Uterus (tissue), 4 donors: ENCODE results near the gene LRRC56. TPM values are rescaled to one million over a fixed set of nuclear protein-coding genes. Genes with fewer than 3 reads are reported as not detected.

Experiments used
- DNase-seq, 2 donors: peaks; one replicate each; pipeline ENCODE4 v3.0.0-alpha.2; 2019 to 2020
- H3K27ac ChIP-seq, 2 donors: fragments of 200-600 bp; sonication (generic); 1 replicate in 1 of 2; 2 replicates in 1 of 2; pipeline ENCODE4 v1.5.1; 2016 to 2018
- H3K27me3 ChIP-seq, 2 donors: fragments of 200-600 bp; sonication (generic); one replicate each; pipeline ENCODE4 v1.5.1; 2018 to 2019; ENCODE audit warnings: control low read depth in 1 of 2
- H3K36me3 ChIP-seq, 2 donors: fragments of 200-600 bp; sonication (generic); one replicate each; pipeline ENCODE4 v1.5.1; 2019; ENCODE audit warnings: control low read depth in 1 of 2
- H3K4me1 ChIP-seq, 2 donors: fragments of 200-600 bp; sonication (generic); one replicate each; pipeline ENCODE4 v1.5.1; 2018 to 2019; ENCODE audit warnings: control low read depth in 1 of 2
- H3K4me3 ChIP-seq, 2 donors: fragments of 200-600 bp; sonication (generic); 1 replicate in 1 of 2; 2 replicates in 1 of 2; pipeline ENCODE4 v1.5.1; 2018 to 2019; ENCODE audit warnings: mild to moderate bottlenecking in 1 of 2
- H3K9me3 ChIP-seq, 2 donors: fragments of 200-600 bp; sonication (generic); one replicate each; pipeline ENCODE4 v1.5.1; 2019; ENCODE audit warnings: control low read depth in 1 of 2
- CTCF ChIP-seq, 4 experiments: fragments of 200-600 bp in 2 of 4; fragments of 450-650 bp in 2 of 4; sonication (generic) in 2 of 4; IDR thresholded peaks; one replicate each; pipeline ENCODE4 v1.5.1; 2016 to 2019; ENCODE audit warnings: antibody characterized with exemption in 4 of 4, mild to moderate bottlenecking in 2 of 4, moderate library complexity in 1 of 4
- POLR2A ChIP-seq, 2 donors: fragments of 450-650 bp; IDR thresholded peaks; one replicate each; pipeline ENCODE4 v1.6.1; 2016; ENCODE audit warnings: antibody characterized with exemption in 2 of 2, mild to moderate bottlenecking in 1 of 2, moderate library complexity in 1 of 2
- intact Hi-C: fragments of 100-400 bp; cut with DNase I; formaldehyde crosslinking; loops from one replicate; pipeline ENCODE4 v1.15.1; 2023; ENCODE audit warnings: low total_unique reads
- total RNA-seq, 4 donors: library from RNA; depleted of rRNA in 3 of 4; stranded (reverse); fragments of >200 nt in 3 of 4; gene quantifications; one replicate each; pipeline versions ENCODE4 v1.1.0 to v1.2.4, GENCODE V29; 2014 to 2023
- donor health status: DM: yes; HTN: yes; CAD: no.

The LRRC56 gene
- total RNA-seq, 4 donors from 2014 or later = 1.7 to 1.9 TPM; not detected in 2

GRCh38 chr11:551131-551530 is 13.8 kb downstream of the LRRC56 start:
- Histone ChIP-seq H3K27me3 (peaks cover 27 to 29% of the 10 kb centered on the region in 2 donors), H3K36me3 (no peaks in the 10 kb centered on the region), H3K4me1 (peaks cover 0 to 16% of the 10 kb centered on the region in 2 donors), H3K9me3 (no peaks in the 10 kb centered on the region), H3K4me3 (no peak overlapping the region), H3K27ac (no peak overlapping the region)
- intact Hi-C loops = no loop called here
- TF ChIP-seq CTCF (IDR thresholded peaks at IDR 0.05) = no peak
- TF ChIP-seq POLR2A (IDR thresholded peaks at IDR 0.05) = no peak
- DNase-seq = no peak

GRCh38 chr11:551596-551995 is 14.3 kb downstream of the LRRC56 start:
- Histone ChIP-seq H3K4me1 (peaks cover 0 to 16% of the 10 kb centered on the region in 2 donors), H3K27ac (no peak overlapping the region), H3K9me3 (no peaks in the 10 kb centered on the region), H3K27me3 (peaks cover 27 to 29% of the 10 kb centered on the region in 2 donors), H3K4me3 (no peak overlapping the region), H3K36me3 (no peaks in the 10 kb centered on the region)
- no peak for DNase-seq
- intact Hi-C loops = no loop called here
- TF ChIP-seq POLR2A (IDR thresholded peaks at IDR 0.05) (no peak), CTCF (IDR thresholded peaks at IDR 0.05) (no peak)

- DNase-seq = no peak
- Histone ChIP-seq H3K9me3 (no peaks in the 10 kb centered on the region), H3K4me3 (no peak overlapping the region), H3K27me3 (peaks cover 27 to 29% of the 10 kb centered on the region in 2 donors), H3K4me1 (peaks cover 0 to 16% of the 10 kb centered on the region in 2 donors), H3K36me3 (no peaks in the 10 kb centered on the region), H3K27ac (no peak overlapping the region)
- intact Hi-C loops = no loop called here
- TF ChIP-seq POLR2A (IDR thresholded peaks at IDR 0.05) (no peak), CTCF (IDR thresholded peaks at IDR 0.05) (no peak)
Measured at GRCh38 chr11:553083-553987, 16.0 kb downstream of the LRRC56 start.

- Histone ChIP-seq H3K27me3 (peaks cover 27 to 29% of the 10 kb centered on the region in 2 donors), H3K36me3 (no peaks in the 10 kb centered on the region), H3K9me3 (no peaks in the 10 kb centered on the region), H3K4me1 (peaks cover 0 to 16% of the 10 kb centered on the region in 2 donors), H3K4me3 (no peak overlapping the region), H3K27ac (no peak overlapping the region)
- TF ChIP-seq CTCF (IDR thresholded peaks at IDR 0.05) (no peak), POLR2A (IDR thresholded peaks at IDR 0.05) (no peak)
- intact Hi-C loops = no loop called here
- no peak for DNase-seq
Measured at GRCh38 chr11:553988-554340, 16.6 kb downstream of the LRRC56 start.
